Activated CD4-positive, alpha-beta T cell treated with anti-CD3 and anti-CD28 coated beads for 4 hours (primary cell): ENCODE data around the gene MAST2.
"Not testable (repeated sequence)": the region's sequence is repeated elsewhere in the genome, so short reads cannot be mapped to it uniquely, and the experiment has no call there.

Experiments used
- DNase-seq, 2 donors: peaks; one replicate each; pipeline ENCODE4 v3.0.0-alpha.2; 2020

MAST2 gene

GRCh38 chr1:45906883-45907282 is 103.5 kb downstream of the MAST2 start:
- no peak for DNase-seq

GRCh38 chr1:45908611-45909140 is 105.3 kb downstream of the MAST2 start:
- no peak for DNase-seq

- DNase-seq: no peak
Observed at GRCh38 chr1:45911634-45912033, 108.2 kb downstream of the MAST2 start.

GRCh38 chr1:45913183-45913683 is 109.8 kb downstream of the MAST2 start:
- no peak for DNase-seq

GRCh38 chr1:45913731-45914501 is 110.5 kb downstream of the MAST2 start:
- DNase-seq: no peak

- DNase-seq: no peak
Observed at GRCh38 chr1:45914836-45915235, 111.4 kb downstream of the MAST2 start.

DNA sequence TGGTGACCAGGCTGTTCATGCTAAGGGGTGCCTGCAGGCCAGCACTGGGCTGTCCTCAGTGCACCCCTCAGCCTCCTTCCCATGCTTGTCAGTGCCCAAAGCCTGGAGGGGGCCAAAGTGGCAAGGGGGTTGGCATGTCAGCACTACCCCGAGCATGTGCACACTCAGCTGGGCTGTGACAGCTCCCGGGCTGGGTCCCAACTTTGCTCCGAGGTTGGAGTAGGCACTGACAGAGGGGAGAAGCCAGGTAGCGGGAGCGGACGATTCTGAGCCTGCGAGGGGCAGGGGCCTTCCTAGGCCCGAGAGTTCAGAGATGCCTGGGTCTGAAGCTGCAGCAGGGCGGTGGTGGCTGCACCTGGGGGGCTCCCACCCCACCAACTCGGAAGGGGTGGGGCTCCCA is 119.0 kb downstream of the MAST2 start:
- no peak for DNase-seq

- DNase-seq: no peak
Observed at GRCh38 chr1:45922813-45923212, 119.4 kb downstream of the MAST2 start.

- DNase-seq: no peak
Observed at GRCh38 chr1:45923343-45923742, 119.9 kb downstream of the MAST2 start.

GRCh38 chr1:45924736-45925135 is 121.3 kb downstream of the MAST2 start:
- no peak for DNase-seq

DNA sequence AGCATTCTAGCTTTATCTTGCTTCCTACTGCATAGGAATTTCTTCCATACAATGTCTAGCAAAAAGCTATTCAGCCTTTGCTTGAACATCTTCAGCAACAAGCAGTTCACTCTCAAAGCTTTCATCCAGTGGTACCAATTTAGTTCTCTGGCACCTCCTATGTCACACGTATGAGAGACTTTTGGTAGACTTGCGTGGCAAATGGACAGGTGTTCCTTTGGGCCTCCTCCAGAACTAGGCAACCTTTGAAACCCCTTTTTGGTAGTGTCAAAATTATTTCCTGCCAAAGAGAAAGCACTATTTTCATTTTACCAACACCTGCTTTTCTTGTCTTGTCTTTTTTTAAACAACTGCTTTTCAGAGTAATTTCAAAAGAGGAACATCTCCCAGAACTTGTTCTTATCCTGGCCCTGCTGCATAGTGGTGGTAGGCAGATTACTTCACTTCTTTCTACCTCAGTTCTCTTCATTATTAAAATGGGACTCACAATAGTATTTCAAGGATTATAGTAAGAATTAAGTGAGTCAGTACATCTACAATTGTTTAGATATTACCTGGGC is 122.4 kb downstream of the MAST2 start:
- no peak for DNase-seq

DNA sequence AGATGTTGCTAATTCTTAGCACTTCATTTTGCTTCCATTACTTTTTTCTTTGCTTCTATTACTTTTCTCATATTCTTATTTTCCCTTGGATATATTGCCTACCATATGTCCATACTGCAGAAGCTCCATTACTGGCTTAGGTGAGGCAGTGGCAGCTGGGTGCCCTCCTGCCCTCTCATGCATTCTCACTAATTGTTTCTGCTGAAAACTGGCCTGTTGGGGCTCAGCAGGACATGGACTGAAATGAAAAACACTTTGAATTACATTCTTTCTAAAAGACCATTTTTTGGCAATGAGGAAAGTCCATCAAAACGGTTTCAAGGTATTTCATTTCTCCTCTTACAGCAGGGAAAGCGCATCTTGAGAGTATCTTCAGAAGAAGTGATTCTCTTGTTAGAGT is 122.9 kb downstream of the MAST2 start:
- no peak for DNase-seq

- DNase-seq: not testable (repeated sequence)
Observed at GRCh38 chr1:45927231-45927915, 124.0 kb downstream of the MAST2 start.

DNA sequence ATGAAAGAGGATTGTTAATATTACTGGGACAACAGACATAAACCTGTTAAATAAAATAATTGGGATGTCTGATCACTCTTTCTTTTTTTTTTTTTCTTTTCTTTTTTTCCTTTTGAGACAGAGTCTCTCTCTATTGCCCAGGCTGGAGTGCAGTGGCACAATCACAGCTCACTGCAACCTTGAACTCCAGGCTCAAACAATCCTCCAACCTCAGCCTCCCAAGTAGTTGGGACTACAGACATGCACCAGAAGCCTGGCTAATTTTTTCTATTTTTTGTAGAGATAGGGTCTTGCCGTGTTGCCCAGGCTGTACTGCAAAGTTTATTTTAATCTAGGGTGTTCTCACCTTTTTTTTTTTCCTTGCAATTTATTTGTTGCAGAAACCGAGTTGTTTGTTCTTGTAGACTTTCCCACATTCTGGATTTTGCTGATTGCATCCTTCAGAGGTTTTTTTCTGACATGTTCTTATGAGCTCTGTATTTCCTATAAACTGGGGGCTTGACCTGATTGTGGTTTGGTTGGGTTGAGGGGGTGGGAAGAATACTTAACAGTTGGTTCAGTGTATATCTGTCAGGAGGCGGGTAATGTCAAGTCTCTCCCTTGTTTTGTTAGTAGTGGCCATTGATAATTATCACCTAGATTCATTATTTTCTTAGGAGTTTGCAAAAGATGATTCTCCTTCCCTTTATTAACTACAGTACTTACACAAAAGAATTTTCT is 125.2 kb downstream of the MAST2 start:
- no peak for DNase-seq

GRCh38 chr1:45929257-45929687 is 125.9 kb downstream of the MAST2 start:
- DNase-seq: no peak

DNA sequence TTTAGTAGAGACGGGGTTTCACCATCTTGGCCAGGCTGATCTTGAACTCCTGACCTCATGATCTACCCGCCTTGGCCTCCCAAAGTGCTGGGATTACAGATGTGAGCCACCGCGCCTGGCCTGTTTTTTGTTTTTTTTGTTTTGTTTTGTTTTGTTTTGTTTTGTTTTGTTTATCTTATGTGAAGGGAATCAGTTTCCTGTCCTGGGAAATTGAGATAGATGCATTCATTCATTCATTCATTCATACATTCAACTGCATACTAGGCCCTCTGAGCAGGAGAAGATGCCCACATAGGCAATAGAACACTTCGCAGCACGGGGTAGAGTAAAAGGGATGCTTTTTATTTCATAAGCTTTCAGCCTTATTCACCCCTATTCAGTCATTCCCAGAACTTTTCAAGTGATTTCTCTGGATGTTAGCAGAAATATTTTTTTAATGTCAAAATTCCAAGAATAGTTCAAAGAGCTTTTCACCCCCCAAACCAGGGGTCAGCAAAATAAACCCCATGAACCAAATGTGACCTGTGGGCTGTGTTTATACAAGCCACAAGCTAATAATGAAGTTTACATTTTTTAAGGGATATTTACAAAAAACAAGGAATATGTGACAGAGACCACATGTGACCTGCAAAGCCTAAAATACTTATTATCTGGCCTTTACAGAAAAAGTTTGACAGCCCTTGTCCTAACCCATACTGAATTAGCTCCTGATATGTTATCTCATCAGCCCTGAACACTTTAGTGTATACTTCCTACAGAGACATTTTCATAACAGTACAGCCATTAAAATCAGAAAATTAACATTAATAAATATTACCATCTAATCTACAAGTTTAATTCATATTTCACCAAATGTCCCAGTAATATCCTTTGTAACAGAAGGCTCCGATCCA is 127.1 kb downstream of the MAST2 start:
- DNase-seq: no peak

GRCh38 chr1:45932205-45932604 is 128.8 kb downstream of the MAST2 start:
- DNase-seq: not testable (repeated sequence)

DNA sequence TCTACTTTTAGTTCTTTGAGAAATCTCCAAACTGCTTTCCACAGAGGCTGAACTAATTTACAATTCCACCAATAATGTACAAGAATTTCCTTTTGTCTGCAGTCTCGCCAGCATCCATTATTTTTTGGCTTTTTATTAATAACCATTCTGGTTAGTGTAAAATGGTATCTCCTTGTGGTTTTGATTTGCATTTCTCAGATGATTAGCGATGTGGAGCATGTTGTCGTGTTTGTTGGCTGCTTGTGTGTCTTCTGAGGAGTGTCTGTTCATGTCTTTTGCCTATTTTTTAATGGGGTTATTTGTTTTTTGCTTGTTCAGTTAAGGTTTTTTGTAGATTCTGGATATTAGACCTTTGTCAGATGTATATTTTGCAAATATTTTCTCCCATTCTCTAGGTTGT is 131.5 kb downstream of the MAST2 start:
- DNase-seq: no peak

GRCh38 chr1:45938029-45938428 is 134.6 kb downstream of the MAST2 start:
- DNase-seq: no peak

GRCh38 chr1:45942411-45942810 is 139.0 kb downstream of the MAST2 start:
- no peak for DNase-seq

DNA sequence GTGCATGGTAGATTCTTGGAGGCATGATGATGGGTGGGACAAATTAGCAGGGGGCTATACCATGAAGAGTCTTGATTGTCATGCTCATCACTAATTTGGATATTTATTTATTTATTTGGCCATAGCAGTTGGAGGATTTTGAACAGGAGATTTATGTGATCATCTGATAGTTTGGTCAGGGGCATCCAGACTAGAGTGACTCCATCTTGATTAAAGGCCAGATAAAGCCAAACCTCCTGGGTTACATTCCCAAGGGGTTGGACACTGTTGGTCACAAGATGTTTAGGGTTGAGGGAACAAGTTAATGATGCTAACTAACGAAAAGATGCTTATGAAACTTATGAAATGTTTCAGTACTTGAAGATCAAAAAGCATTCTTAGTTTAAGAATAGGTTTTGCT is 139.8 kb downstream of the MAST2 start:
- no peak for DNase-seq

- no peak for DNase-seq
Observed at GRCh38 chr1:45945426-45945825, 142.0 kb downstream of the MAST2 start.
